GM12891 (cell line): Measurements from ENCODE around the gene DCT.

Source experiments
- PAX5 ChIP-seq: IDR thresholded peaks from 2 replicates; pipeline ENCODE4 v1.6.1; 2011; ENCODE audit warnings: low read length, moderate library complexity, mild to moderate bottlenecking; ENCODE audit not compliant: insufficient read depth, severe bottlenecking
- POLR2A ChIP-seq: IDR thresholded peaks from 2 replicates; pipeline ENCODE4 v1.6.1; 2011; ENCODE audit warnings: low read depth, low read length, control low read depth
- POLR2AphosphoS5 ChIP-seq: IDR thresholded peaks from 2 replicates; pipeline ENCODE4 v1.6.1; 2011; ENCODE audit warnings: low read depth, low read length, control low read depth
- TAF1 ChIP-seq: IDR thresholded peaks from 2 replicates; pipeline ENCODE4 v1.6.1; 2011; ENCODE audit warnings: low read depth, low read length, control low read depth

DNA sequence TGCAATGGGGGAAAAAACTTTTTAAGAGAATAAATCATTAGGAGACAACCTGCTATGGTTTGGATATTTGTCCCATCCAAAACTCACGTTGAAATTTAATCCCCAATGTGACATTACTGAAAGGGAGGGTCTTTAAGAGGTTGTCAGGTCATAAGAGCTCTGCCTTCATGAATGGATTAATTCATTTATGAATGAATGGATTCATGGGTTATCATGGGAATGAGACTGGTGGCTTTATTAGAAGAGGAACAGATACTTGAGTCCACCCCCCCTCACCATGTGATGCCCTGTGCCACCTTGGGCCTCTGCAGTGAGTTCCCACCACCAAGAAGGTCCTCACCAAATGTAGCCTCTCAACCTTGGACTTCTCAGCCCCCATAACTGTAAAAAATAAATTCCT, 37.0 kb upstream of the DCT start:
- TF ChIP-seq POLR2AphosphoS5, result no peak
- TF ChIP-seq POLR2A, result no peak
- TF ChIP-seq PAX5, result no peak
- no peak for TF ChIP-seq TAF1
